Pancreas (tissue), 10 donors: ENCODE results near the gene DNAJB6. TPM values are rescaled to one million over a fixed set of nuclear protein-coding genes. Genes with fewer than 3 reads are reported as not detected.
A peak's percentile ranks its signal among the peaks of the same experiment; 100 is the strongest.

ENCODE experiments used
- ATAC-seq, 4 donors: fragments of 200-7000 bp; cut with Tn5 transposase; one replicate each; pipeline versions ENCODE4 v1.8.0 to v1.9.1; 2020; ENCODE audit warnings: mild to moderate bottlenecking in 4 of 4, moderate library complexity in 4 of 4
- DNase-seq, 6 donors: peaks; one replicate each; pipeline ENCODE4 v3.0.0-alpha.2; 2020
- FAIRE-seq: peaks from 2 replicates; lab custom pipeline; 2012; peaks lifted over from hg19 to GRCh38; lab: Jason Lieb, UNC
- H3K27ac ChIP-seq, 4 donors: fragments of 200-600 bp; sonication (generic); 1 replicate in 3 of 4; 2 replicates in 1 of 4; pipeline versions ENCODE4 v1.5.0 to v1.8.0; 2020
- H3K27me3 ChIP-seq, 4 donors: fragments of 200-600 bp; one replicate each; pipeline ENCODE4 v1.8.0; 2021
- H3K36me3 ChIP-seq, 3 donors: fragments of 200-600 bp; sonication (generic) in 1 of 3; one replicate each; pipeline versions ENCODE4 v1.5.0 to v1.8.0; 2020 to 2021
- H3K4me1 ChIP-seq, 3 donors: fragments of 200-600 bp; one replicate each; pipeline ENCODE4 v1.8.0; 2021
- H3K4me3 ChIP-seq, 4 donors: fragments of 200-600 bp; sonication (generic) in 2 of 4; one replicate each; pipeline versions ENCODE4 v1.5.0 to v1.8.0; 2020 to 2021
- H3K9me3 ChIP-seq, 4 donors: fragments of 200-600 bp; one replicate each; pipeline ENCODE4 v1.8.0; 2021
- WGBS, 2 donors: extraction: QIAGEN DNeasy Blood & Tissue Kit; methylation state at CpG; one replicate each; pipeline ENCODE4 v1.1.7; 2013; 5-methylcytosine and 5-hydroxymethylcytosine counted together
- intact Hi-C, 3 donors: fragments of 100-400 bp; cut with DNase I; formaldehyde crosslinking; loops; one replicate each; pipeline versions ENCODE4 v1.11.1 to v1.14.2; 2022
- polyA plus RNA-seq, 2 donors: library from polyadenylated mRNA; stranded (reverse); fragments of 200-250 nt; gene quantifications; one replicate each; pipeline ENCODE4 v1.2.3, GENCODE V29; 2013
- total RNA-seq, 6 donors: library from RNA; stranded (reverse); fragmentation: NEBNext Ultra II Directional in 4 of 6; extraction: Animal tissue kit (Norgen Biotek cat#: 25700) in 4 of 6; gene quantifications; one replicate each; pipeline versions ENCODE4 v1.2.1 to v1.2.4, GENCODE V29; 2021 to 2023
- TF ChIP-seq, protein P1 (sequence below), 4 donors: fragments of 200-600 bp; sonication (generic) in 3 of 4; IDR thresholded peaks; one replicate each; pipeline versions ENCODE4 v1.5.0 to v1.8.0; 2021; ENCODE audit warnings: antibody characterized with exemption in 4 of 4
- donor health status: healthy with polysubstance abuse.
- donor health status: DM: no; HTN: no; CAD: no; lungs with moderate emphysema.
- donor health status: DM: no; HTN: no; CAD: no.
- donor health status: control.
- donor health status: control.
- donor health status: Bipolar disorder and iron deficiency.
- donor health status: DM: yes; HTN: yes; CAD: no.
- donor health status: DM: no; HTN: no; CAD: no.
- donor health status: DM: no; HTN: no; CAD: no.
- donor health status: DM: yes; HTN: yes; CAD: no.

The DNAJB6 gene
- total and polyA plus RNA-seq, 8 donors: 23.0 to 49.4 (median 32.6) TPM

DNA sequence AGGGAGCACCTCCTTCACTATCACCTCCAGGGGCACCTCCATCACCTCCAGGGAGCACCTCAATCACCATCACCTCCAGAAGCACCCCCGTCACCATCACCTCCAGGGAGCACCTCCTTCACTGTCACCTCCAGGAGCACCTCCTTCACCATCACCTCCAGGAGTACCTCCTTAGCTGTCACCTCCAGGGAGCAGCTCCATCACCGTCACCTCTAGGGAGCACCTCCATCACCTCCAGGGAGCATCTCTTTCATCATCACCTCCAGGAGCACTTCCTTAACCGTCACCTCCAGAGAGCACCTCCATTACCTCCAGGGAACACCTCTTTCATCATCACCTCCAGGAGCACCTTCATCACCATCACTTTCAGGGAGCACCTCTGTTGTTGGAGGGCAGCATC is 103.0 kb downstream of the DNAJB6 start:
- H3K36me3 ChIP-seq: no peaks in the 10 kb centered on the region
- H3K27me3 ChIP-seq: no peaks in the 10 kb centered on the region
- 62 to 64% methylated on average over 3 of the region's 3 CpGs for WGBS, 2 donors
- ATAC-seq (no peak), DNase-seq (peak in 1 of 6 donors; percentile 10), FAIRE-seq (no peak)
- TF ChIP-seq, protein P1, sequence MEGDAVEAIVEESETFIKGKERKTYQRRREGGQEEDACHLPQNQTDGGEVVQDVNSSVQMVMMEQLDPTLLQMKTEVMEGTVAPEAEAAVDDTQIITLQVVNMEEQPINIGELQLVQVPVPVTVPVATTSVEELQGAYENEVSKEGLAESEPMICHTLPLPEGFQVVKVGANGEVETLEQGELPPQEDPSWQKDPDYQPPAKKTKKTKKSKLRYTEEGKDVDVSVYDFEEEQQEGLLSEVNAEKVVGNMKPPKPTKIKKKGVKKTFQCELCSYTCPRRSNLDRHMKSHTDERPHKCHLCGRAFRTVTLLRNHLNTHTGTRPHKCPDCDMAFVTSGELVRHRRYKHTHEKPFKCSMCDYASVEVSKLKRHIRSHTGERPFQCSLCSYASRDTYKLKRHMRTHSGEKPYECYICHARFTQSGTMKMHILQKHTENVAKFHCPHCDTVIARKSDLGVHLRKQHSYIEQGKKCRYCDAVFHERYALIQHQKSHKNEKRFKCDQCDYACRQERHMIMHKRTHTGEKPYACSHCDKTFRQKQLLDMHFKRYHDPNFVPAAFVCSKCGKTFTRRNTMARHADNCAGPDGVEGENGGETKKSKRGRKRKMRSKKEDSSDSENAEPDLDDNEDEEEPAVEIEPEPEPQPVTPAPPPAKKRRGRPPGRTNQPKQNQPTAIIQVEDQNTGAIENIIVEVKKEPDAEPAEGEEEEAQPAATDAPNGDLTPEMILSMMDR (IDR thresholded peaks at IDR 0.05): no peak
- no peak overlapping the region for H3K27ac ChIP-seq
- H3K4me1 ChIP-seq: no peaks in the 10 kb centered on the region
- intact Hi-C loops: loop anchor here in 1 of 3 donors (10.0 kb wide), 1 partner anchor 435 kb away; no protein-coding TSS in a partner anchor
- H3K9me3 ChIP-seq: no peaks in the 10 kb centered on the region
- H3K4me3 ChIP-seq: no peak overlapping the region

DNA sequence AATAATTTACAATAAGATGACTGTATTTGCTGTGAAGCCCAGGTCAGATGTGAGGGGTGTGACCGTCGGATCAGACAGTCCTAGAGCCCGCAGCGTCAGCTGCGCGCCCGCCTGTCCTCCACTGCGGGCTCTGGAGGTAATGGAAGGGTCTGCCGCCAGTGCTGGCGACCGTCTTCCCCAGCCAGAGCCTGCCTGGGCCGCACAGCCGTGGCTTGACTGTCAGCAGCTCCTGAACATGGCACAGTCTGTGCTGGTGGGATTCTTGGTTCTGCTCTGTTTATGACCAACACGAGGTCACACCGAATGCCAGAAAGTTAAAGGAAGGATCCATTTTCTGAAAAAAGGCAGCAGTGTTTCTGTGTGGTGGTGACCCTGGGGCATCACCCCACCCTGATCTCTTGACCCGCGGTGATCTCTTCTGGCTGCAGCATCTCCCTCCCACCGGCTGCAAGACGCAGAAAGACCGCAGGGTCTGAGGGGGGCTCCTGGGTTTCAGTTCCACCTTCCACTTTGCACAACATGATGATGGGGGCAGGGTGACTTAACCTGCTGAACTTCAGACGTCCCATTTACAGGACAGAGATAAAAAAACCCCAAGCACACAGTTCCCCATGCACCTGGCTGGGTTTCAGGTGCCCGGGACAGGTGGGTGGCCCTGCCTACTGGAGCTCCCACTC is 103.7 kb downstream of the DNAJB6 start:
- Histone ChIP-seq H3K27me3 (no peaks in the 10 kb centered on the region), H3K4me3 (no peak overlapping the region), H3K4me1 (no peaks in the 10 kb centered on the region), H3K9me3 (no peaks in the 10 kb centered on the region), H3K36me3 (no peaks in the 10 kb centered on the region), H3K27ac (no peak overlapping the region)
- intact Hi-C loops: no loop called here
- FAIRE-seq (no peak), DNase-seq (peak in 1 of 6 donors; percentile 35), ATAC-seq (no peak)
- WGBS, 2 donors: 77 to 89% methylated on average over 22 of the region's 22 CpGs
- TF ChIP-seq, protein P1 (IDR thresholded peaks at IDR 0.05): no peak

DNA sequence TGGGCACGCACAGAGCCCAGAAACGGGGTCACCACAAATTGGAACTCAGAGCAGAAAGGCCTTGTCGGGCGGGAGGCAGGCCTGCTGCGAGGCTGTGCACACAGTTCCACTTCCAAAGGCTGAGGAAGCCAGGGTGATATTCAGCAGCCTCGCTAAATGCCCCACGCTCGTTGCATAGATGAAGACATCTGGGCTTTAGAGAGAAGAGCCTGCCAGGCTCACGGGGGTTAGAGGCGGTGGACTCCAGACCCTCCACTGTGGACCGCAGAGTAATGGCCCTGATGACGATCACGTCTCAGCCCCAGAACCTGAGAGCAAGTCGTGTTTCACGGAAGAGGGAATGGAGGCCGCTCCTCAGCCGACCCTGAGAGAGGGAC is 104.2 kb downstream of the DNAJB6 start:
- no peaks in the 10 kb centered on the region for H3K4me1 ChIP-seq
- intact Hi-C loops: no loop called here
- TF ChIP-seq, protein P1 (IDR thresholded peaks at IDR 0.05): no peak
- H3K27me3 ChIP-seq: no peaks in the 10 kb centered on the region
- FAIRE-seq (no peak), ATAC-seq (no peak), DNase-seq (peak in 1 of 6 donors; percentile 41)
- no peak overlapping the region for H3K27ac ChIP-seq
- H3K9me3 ChIP-seq: no peaks in the 10 kb centered on the region
- H3K4me3 ChIP-seq: no peak overlapping the region
- WGBS, 2 donors: 84 to 89% methylated on average over 17 of the region's 17 CpGs
- H3K36me3 ChIP-seq: no peaks in the 10 kb centered on the region

DNA sequence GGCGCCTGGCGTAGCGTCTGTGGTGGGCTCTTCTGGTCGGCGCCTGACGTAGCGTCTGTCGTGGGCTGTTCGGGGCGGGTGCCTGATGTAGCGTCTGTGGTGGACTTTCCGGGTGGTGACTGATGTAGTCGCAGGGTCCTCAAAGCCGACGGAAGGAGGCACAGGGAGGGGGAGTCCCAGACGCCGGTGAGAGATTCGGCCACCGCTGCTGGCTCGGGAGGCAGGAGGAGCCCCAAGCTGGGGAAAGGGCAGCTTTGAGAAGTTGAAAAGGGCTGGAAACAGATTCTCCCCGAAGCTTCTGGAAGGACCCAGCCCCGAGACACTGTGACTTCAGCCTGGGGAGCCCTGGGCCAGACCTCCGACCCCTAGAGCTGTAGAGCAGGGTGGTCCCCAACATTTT is 105.7 kb downstream of the DNAJB6 start:
- FAIRE-seq: no peak
- Histone ChIP-seq H3K4me1 (no peaks in the 10 kb centered on the region), H3K4me3 (no peak overlapping the region), H3K9me3 (no peaks in the 10 kb centered on the region), H3K27me3 (no peaks in the 10 kb centered on the region), H3K36me3 (no peaks in the 10 kb centered on the region), H3K27ac (no peak overlapping the region)
- no peak for ATAC-seq
- DNase-seq: peak in 1 of 6 donors; percentile 37
- TF ChIP-seq, protein P1 (IDR thresholded peaks at IDR 0.05): no peak
- WGBS, 2 donors: 92 to 97% methylated on average over 22 to 23 of the region's 23 CpGs
- intact Hi-C loops: no loop called here
